ENCODE results near the gene AUTS2.

The AUTS2 gene

DNA sequence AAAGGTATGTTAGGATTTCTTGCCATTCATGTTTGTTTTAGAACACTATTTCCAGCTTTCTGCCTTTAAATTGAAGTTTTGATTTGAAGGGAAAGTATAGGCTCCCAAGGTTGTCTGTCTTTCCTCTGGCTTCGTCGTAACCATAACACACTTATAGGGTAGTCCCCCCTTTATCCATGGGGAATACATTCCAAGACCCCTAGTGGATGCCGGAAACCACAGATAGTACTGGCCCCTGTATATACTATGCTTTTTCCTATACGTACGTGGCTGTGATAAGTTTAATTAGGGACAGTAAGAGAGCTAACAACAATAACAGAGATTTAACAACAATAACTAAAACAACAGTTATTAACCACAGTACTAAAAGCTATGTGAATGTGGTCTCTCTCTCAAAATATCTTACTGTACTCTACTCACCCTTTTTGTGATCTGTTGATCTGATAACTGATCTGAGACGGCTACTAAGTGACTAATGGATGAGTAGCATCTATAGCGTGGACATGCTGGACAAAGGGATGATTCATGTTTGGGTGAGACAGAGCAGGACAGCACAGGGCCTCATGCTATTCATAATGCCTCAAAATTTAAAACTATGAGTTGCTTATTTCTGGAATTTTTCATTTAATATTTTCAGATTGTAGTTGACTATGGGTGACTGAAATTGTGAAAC is 273.1 kb downstream of the AUTS2 start:
- DNase-seq = no peak

DNA sequence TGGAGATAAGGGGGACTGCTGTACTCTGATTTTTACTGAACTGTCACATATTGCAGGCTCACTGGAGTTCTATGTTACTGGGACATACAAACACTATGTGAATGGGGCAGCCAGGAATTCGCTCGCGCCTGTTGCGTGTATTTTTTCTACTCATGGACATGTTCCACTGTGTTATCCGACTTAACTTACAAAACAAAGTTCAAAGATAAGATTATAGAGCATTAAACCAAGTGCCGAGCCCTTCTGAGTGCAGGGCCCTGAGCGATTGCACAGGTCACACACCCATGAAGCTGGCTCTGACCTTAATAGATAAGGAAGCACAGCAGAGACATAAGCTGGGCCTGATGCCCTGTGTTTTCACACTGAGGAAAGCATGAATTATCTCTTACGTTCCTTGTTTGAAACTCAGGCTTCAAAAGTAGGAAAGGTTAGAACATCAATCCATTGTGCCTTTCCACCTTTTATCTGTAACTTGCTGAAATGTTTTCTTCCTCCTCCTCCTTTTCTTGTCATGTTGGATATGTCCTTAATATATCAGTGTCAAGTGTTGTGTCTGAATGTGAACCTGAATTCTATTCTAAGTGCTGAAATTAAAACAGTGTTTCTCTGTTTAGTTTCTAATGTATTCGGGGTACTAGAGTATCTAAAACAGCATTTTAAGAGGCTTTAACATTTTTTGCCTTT is 273.8 kb downstream of the AUTS2 start:
- no peak for DNase-seq

DNA sequence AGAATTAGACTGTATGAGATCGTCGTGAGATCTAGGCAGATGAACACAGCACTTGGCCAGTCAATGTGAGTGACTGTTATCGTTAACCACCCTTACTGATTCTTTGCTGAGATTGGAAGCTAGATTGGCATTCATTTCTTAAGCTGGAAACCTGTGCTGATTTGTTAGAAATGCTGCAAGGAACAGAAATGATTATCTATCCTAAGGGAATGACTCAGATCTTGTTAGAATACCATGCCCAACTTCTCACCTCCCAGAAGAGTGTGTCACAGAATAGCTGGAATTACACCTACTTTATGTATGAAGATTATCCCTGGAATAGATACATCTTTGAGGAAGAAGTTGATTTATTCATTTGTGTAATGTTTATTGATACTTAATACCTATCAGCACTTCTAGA is 275.2 kb downstream of the AUTS2 start:
- DNase-seq = no peak

DNA sequence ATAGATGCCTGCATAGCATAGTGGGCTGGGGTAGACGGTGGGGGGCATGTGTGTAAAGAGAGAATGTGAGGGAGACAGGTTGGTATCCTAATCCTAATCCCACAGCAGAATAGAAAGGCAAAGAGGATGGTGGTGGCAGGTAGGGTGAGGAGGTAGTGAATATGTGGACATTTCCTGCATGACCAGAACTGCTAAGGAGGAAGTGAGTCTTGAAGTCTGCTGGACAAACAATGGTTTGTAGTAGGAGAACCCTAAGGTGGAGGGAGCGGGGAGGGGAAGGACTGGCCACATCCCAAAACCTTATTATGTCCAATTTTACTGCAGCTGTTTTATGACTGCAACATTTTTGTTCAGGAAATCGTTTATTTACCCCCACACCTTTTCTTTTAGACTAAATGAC is 279.7 kb downstream of the AUTS2 start:
- no peak for DNase-seq

DNA sequence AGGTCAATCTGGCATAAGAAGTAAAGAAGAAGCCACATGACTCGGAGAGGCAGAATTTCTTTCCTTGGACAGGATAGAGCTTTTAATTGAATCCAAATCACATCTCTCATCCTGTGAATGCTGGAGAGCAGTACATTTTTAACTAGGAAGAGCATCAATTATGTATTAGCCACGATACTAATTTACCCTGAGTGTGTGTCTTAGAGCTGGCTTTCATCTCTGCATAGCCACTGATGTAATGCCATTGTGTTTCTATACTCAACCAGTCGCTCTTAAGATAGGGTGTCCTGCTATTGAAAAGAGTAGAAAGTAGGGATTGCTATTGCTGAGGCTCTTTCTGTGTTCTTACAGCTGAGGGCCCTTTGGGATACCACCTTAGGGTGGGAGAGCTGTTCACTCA is 280.3 kb downstream of the AUTS2 start:
- DNase-seq = no peak

DNA sequence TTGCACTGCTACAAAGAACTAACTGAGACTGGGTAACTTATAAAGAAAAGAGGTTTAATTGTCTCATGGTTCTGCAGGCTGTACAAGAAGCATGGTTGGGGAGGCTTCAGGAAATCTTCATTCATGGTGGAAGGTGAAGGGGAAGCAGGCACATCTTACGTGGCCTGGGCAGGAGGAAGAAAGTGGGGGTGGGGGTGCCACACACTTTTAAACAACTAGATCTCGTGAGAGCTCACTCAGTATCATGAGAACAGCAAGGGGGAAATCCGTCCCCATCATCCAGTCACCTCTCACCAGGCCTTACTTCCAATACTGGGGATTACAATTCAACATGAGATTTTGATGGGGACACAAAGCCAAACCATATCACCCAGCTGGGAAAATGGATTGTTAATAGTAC is 281.7 kb downstream of the AUTS2 start:
- no peak for DNase-seq

DNA sequence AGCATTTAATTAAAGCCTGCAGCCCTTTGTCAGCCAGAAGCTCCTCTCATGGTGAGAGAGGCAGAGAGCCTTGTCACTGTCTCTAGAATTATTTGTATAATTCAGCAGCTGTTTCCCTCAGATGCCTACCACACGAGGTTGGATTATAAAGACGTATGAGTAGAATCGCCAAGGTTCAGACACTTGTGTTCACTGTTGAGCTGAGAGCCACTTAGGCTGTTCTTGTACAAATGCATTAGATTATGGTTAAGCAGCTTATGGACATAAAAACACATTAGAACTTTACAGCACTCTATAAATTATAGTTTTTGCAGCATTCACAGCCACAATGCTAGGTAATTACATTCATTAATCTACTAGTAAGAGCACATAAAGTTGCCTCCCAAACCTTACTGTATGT is 282.6 kb downstream of the AUTS2 start:
- no peak for DNase-seq

DNA sequence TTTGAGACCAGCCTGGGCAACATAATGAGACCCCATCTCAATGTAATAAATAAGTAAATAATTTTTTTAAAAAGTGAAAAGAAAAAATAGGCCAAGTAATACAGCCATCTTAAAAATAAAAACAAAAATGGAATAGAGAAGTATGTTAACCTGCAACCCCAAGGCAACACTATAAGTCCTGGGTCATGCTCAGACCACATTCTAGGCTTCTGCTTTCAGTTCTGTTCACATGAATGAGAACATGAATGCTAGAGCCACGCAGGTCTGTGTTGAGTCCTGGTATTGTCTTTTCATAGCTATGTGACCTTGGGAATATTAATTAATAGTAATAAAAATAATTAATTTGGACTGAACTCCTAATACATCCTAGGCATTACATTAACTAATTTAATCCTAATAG is 284.0 kb downstream of the AUTS2 start:
- DNase-seq = no peak

DNA sequence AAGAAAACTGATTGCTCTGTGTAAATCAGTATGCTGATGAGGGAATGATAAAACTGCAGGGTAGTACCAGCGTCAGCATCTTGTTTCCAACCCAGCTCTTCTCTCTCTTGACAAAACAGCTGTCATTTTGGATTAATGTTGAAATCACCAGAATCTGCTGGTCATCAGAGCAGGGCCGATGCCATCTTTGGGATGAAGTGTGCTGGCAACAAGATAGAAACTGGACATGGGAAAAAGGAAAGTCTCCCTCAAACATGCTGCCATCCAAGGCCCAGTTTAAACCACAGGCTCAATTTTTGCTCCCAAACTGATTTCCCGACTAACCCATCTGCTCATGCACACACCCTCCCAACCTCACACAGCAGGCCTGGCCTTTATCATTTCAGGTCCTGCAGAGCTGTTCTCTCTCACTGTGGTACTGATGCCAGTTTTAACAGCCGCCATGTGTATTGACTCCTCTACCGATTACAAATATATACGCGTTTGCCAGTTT is 285.2 kb downstream of the AUTS2 start:
- no peak for DNase-seq

DNA sequence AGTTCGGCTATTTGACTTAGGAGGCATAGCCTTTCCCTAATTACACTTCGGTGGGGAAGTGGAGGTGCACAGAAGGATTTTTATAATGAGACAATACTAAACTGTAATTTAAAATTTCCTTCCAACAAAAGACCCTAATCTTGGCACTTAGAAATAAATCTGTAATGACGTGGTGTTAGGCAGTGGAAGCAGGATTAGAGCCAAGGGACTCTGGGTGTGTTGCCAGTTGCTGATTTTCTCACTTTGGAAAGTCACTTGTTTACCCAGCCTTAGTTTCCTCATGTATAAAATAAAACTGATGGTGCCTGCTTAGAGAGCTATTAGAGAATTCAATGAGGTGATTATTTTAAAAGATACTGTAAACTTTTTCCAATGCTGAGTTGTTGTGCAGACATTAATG is 287.2 kb downstream of the AUTS2 start:
- no peak for DNase-seq

DNA sequence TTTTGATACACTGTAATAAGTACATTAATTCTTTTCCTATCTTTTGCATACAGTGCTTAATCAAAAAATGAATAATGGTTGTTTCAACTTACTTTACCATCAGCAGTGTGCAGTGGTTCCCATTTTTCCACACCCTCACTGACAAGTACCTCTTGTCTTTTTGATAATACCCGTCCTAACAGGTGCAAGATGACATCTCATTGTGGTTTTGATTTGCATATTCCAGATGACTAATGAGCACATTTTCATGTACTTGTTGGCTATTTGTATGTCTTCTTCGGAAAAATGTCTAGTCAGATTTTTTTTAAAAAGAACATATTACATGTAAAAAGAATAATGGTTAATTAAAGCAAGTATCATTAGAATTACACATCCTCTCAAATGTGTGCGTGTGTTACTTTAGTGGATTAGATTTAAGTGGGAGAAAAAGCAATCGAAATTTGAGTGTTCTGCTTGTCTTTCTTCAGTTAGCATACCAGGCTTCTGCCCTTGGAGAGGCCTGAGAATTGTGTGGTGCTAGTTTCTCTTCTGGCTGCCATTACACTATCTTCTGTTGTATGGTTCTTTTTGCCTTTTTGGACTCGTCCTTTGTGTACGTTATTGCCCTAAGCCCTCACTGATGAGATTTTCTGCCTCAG is 291.2 kb downstream of the AUTS2 start:
- no peak for DNase-seq

DNA sequence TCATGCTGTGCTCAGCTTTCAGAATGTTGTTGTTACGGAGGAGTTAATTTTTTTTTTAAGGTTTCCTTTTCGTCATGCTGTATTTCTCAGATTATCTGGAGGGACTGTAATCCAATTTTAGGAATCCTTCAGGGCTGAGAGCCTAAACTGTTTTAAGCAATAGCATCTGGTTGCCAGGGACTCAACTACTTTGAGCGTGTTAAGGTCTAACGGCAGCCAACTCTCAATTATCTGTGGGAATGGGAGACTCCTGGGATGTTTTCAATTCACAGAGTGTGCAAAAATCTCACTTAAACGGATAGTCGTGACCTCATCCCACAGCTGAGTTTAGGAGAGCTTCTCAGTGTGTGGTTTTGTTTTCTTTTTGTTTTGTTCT is 291.7 kb downstream of the AUTS2 start:
- no peak for DNase-seq

DNA sequence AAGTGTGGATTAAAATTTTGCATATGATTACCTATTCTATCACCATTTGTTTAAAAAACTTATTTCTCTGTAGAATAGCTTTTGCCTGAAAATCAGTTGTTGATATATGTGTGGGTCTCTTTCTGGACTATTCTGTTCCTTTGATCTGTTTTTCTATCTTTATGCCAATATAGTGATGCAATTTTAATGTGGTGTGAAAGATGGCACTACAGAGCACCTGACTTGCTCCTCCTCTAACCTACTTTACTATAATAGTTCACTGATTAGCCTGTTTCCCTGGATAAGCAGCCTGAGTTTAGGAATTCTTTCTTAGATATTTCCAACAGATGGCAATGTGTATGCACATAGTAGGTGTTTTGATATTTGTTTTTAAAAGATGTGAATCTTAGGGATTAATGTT is 294.5 kb downstream of the AUTS2 start:
- DNase-seq = no peak

DNA sequence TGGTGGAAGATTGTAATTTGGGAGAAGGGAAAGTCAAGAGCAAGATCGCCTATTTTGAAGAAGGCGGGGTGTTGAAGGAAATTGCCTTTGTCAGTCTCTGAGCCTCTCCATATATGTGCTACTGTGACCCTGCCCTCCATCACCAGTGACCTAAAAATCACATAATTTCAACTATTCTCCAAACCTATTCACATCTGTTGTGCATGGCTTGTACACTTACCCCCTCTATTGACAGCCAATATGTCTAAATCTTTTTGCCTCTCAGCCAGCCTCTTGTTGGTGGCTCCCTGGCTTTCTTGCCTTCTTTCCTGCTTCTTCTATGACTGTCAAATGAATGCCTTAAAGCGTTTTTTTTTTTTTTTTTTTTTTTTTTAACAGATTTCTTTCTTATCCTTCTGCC is 295.6 kb downstream of the AUTS2 start:
- DNase-seq = no peak

DNA sequence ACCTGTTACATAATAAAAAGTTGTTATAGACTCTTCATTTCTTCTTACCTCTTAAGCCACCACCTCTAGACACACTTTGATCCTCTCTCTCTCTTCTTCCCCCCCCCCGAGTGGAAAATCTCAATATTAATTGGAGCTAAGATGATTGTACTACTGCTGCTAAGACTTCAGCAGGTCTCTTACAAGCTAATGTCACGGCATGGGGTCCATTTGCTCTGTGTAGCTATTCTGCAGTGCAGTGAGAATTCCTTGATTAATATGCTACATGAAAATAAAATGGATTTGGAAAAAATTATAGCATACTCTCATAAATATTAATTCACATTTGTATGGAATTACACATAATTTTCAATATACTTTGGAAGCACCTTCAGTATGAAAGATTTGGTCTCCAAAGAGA is 297.2 kb downstream of the AUTS2 start:
- no peak for DNase-seq

DNA sequence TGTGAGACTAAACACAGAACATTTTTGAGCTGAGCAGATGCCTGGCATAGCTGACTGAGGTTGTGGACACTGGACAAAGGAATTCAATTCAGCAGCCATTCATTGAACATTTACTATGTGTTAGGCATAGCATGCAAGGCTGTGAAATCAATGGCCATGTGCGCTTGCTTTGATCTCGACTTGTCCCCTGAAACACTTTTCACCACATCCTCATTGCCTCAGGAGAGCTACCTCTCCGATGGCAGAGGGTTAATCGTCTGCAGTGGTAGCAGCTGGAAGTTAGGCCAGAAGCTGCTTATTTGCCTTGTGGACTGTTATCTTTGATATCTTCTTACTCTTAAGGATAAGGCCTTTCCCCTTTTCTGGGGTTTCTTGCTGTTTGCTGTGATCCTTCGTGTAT is 297.8 kb downstream of the AUTS2 start:
- no peak for DNase-seq

DNA sequence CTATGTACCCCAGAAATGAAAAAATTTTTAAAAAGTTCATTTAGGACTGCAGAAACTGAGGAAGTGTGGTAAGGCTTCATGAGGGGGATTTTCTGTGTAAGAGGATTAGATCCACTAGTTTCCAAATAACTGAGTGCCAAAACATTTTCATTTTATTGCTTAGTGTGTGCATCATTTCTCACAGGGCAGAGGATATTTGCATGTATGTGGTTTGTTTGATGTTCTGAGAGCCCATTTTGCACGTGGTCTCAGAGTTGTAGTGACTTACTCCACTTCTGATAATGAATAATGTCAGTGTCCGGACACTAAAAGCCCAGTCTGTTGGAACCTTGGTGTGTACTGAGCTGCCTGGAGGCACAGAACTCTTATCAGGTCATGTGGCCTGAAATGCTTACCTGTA is 299.9 kb downstream of the AUTS2 start:
- DNase-seq = no peak

DNA sequence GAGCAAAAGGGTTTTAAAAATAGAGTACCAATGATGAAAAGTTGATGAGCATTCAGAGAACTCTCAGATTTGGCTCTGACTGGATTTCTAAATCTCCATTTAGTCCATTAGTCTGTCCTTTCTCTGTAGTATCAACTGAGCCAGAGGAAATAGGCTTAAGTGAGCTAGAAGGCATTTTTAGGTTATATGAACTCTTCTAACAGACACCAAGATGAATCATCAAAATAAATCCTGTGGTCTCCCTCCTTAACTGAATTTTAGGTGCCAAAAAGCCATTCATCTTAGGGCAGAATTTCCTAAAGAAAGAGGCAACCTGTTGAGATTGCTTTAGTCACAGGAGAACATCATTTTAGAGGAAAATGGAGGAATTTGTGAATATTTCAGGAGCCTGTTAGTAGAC is 305.1 kb downstream of the AUTS2 start:
- no peak for DNase-seq

DNA sequence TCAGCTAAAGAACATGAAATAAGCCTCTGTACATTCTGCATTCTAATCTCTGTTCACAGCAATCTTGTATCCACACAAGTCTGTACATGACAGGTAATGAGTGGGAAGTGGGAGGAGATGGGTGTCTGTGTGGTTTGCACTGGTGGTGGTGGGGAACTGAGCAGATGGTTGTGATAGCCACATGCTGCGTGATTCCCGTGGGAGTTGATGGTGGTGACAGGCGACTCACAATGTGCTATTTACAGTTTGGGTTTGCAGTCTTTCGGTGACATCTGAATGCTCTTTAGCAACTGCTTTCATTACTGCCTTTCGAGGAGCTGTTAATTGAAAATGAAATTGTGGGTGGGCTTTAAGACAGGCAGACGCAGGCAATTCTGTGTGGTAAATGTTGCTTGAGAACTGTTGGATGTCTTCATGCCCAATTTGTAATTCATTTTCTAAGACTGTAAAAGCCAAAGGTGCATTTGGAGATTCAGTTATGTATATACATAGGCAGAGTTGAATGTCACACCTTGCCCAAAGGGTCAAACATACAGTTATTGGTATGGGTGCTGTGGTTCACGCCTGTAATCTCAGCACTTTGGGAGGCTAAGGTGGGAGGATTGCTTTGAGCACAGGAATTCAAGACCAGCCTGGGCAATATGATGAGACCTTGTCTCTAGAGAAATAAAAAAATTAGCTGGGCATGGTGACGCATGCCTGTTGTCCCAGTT is 308.2 kb downstream of the AUTS2 start:
- peak in 1 of 2 experiments; percentile 18 for DNase-seq

DNA sequence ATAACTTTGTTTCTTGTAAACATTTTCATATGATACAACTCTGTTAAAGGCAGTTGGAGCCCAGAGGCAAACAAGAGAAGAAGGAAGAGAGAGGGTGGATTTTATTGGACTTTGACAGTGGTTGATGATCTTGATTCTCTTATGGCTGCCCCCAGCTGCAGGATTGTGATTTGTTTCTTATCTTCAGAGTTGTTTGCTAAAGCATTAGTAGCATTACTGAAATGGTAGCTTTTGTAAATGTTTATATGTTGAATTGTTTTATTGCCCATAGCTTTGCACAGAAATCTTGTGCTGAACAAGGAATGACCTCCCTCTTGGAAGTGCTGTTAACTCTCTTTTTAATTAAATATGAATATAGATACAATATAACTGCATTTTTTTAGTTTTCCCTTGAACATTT is 309.4 kb downstream of the AUTS2 start:
- DNase-seq = no peak

DNA sequence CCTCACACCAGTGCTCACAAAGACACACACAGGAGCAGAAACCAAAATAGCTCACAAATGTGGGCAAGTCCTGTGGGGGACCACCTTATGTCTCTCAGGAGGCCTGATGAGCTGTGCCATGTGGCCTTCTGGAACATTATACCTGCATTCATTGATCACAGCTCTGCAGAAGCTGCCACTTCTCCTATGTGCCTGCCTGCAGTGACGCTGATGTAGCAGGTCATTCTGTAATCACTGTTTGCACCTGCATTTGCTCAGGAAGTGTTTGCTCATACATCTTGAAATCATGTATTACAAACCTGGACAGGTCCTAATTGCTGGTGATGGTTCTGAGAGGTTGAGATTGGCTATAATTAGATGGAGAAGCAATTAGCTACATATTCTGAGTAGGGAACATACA is 310.2 kb downstream of the AUTS2 start:
- no peak for DNase-seq

DNA sequence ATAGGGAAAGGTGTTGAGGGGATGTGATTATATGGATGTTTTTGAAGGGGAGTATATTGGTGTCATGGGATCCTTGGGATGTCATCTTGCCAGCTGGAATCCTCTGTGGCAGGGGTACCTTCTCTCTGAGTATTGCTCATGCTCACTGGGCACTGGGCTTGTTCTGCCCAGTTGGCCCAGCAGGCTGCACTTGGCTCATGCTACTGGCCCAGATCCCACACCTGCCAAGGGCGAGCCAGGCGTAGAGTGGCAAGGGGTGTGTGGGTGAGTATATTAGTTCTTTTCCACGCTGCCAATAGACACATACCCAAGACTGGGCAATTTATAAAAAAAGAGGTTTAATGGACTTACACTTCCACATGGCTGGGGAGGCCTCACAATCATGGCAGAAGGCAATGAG is 311.9 kb downstream of the AUTS2 start:
- DNase-seq = no peak

DNA sequence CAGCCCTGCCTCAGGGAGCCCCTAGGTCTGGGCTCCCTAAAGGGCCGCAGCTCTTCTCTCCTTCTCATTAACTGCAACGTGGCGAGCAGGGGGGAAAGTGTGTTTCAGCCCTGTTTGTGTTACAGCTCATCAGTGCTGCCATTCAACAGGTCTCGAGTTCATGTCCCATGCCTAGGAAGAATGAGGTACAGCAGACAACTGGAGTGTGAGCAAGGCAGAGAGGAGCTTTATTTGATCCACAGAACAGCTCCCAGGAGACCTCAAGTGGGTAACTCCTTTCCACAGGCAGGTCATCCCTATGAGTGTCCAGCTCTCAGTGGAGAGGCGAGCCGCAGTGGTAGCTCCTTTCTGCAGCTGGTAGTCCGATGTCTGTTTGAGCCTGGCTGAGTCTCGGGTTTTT is 313.1 kb downstream of the AUTS2 start:
- no peak for DNase-seq

DNA sequence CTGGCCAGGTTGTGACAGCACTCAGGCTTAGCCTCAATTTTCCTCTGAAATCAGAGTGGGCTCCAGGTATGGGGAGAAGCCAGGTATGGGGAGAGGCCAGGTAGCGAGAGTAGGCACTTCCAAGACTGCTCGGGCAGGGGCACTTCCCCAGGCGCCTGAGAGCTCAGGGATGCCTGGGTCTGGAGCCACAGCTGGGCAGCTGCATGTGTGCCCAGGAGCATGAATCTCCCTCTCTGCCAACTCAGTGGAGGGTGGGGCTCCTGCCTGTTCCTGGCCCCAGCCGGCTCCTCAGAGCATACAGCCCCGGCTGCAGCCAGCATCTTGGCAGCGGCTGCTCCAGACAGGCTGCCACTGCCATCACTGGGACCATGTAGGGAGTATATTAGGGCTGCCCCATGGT is 313.9 kb downstream of the AUTS2 start:
- no peak for DNase-seq

Measured in activated T-cell treated with anti-CD3 and anti-CD28 coated beads, Interleukin-2, amount 50 U/mL, for 48 hours (primary cell).